Measurements from ENCODE around the gene MOV10.
"Not testable (repeated sequence)": the region's sequence is repeated elsewhere in the genome, so short reads cannot be mapped to it uniquely, and the experiment has no call there.

The MOV10 gene

DNA sequence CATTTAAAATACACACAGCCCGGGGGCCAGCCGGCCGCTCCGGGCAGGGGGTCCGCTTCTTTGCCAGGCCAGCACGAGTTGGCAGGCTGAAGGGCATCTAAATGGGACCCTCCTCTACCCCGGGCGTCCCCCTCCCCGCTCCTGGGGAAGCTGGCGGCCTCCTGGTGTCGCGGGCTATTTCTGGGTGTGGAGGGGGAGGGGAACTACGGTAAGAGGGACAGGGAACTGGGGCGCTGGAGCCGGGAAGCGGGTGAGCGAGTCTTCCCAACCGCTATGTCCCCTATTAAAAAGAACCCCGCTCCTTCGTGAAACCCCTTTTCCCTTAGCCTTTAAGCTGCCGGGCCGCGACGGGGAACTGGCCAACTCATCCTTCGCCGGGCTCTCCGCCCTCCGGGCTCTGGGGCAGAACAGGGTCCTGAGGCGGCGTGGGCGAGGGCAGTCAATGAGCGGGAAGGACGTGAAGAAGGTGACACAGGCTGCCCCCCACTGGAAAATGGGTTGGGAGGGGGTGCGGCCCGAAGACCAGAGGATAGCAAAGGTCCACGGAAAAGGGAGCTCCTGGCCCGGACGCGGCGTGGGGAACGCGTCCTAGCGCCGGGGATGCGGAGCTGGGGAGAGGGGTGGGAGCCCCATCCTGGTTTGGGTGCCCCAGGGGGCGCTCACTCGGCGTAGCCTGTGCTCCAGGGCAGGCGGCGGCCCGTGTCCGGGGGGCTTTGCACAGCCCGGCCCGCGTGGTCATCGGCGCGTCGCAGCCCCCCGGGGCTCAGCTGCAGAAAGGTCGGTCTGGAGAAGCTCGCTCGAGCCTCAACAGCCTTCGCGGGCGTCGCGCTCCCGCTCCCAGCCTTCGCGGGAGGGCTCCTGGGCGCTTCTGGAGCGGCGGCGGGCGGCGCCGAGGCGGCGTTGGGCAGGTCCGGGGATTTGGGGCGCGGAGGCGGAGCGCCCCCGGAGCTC lies 40.1 kb downstream of the MOV10 start:
- no peak for DNase-seq

DNA sequence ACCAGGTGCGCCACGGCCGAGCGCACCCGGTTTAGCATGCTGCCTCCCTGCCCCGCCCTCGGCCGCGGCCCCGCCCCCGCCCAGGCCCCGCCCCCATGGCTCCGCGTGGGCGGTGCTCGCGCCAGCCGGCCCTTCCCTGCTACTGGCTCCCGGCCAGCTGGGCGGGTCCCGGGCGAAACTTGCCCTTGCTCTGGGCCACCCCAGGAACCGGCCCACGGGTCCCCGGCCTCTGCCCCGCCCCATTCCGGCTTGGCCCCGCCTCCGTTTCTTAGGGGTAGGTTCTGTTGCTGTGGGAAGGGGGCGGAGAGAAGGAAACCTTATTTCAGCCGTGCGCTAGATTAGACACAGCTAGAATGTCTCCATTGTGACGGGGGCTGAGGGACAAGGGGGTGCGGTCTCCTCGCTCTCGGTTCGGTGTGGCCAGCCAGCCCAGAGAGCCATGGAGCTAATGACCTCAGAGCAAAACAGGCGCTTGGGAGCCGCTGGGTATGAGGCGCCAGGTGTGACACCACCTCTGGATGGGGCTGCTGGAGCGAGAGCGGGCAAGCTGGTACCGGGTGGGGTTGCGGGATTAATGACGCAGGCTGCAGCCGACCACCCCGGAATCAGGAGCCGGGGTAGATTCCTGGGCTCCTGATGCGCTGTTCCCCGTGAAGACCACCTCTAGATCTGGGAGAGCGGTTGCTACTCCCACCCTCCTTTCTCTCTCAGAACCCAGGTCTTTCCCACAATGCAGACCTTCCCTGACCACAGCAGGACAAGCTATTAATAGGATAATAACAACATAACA lies 41.0 kb downstream of the MOV10 start, which contains the start of gene PPM1J:
Gene PPM1J (minus strand): TSS at position 69 of the 790 bp plus-strand sequence. CDS start 31 bp downstream, at position 38.
- DNase-seq, result no peak

DNA sequence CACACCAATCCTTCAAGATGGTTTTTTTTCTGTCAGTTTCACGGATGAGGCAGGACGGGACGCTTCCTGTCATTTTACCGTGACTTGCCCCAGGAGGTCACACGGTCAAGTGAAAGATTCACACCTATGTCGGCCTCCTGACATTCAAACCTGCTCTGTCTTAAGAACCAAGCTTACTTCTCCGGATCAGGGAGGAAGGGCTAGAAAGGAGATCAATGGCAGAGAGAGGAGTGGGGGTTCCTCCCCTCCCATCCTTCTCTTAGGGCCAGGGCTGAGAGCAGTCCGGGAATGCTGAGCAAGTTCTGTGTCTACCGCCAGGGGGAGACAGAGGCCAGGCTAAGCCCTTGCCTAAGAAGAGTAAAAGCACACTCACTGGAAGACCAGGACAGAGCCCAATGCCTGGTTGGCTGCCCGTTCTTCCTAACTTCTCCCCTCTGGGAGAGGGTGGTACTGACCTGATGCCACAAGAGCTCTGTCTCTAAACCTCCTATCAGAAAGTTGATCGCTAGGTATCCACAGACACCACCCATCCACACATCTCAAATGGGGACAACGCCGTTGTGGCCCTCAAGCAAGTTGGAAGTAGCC lies 41.8 kb downstream of the MOV10 start:
- peak; percentile 38 for DNase-seq

DNA sequence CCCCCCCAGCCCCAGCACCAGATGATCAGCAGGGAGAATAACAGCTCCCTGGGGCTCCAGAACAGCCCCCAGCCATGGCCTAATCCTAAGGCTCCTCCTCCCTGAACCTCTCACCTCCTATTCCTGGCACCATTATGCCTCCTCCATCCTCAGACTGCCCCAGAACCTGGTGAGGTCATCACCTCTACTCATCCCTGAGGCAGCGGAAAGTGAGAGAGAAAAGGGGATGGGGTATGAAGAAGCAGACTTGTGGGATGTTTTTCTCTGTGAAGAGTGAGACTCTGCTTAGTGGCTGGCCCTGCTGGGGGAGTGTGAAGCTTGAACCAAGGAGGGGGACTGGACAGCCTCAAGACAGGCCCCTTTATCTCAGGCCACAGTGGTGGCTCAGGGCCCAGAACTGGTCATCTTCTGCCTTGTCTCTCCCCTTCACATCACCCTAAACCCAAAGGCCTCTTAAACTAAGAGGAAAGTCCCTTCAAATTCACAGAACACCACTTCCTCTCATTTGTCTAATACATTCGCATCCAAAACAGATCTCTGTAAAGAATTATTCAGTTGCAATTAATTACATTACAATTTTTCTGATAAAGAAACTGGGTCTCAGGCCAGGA lies 42.9 kb downstream of the MOV10 start:
- DNase-seq, result no peak

DNA sequence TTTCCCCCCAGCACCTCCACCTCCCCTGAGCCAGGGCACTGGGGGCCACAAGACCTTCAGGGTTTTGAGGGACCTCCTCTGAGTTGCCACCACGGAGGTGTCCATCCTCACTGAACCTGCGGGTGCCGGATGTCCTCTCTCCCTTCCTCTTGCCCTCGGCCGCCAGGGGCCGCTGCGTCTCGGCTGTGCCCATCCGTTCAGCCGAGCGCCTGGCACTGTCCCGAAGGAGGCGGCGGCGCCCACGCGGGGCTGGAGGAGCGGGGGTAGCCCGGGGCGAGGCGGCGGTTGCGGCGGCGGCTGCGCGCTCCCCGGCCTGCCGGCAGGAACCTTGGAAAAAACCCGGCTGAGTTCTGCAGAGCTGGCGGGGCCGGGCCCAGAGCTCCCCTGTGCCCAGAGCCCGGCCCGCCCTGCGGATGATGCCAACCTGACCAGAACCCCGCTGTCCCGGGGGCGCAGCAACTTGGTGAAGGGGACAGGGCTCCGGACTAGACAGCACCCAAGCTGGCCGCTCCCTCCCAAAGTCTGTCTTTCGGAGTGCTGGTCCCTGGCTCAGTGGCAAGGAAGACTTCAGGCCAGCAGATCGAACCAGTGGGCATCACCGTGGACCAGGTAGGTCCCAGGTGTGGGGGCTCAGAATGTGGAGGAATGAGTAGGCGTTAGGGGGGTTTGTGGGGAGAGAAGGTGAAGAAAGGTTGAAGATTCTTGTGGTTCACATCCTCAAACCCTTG lies 44.4 kb downstream of the MOV10 start:
- no peak for DNase-seq

DNA sequence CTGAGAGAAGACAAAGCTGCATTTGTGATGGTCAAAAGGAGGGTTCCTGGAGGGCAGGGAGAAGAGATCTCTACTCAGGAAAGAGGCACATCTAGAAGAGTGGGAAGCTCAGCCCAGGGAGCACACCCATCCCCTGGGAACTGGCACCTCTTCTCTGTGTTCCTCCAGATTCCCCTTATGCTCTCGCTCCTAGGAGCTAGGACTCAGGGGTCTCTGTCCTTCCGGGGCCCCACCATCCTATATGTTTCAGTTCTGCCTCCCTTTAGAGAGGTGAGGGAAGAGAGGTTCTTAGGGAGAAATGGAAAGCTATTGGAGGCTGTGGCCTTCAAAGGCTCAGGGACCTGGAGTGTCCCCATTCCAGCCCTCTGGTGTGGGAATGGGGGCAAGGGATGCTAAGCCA lies 45.2 kb downstream of the MOV10 start:
- DNase-seq, result no peak

DNA sequence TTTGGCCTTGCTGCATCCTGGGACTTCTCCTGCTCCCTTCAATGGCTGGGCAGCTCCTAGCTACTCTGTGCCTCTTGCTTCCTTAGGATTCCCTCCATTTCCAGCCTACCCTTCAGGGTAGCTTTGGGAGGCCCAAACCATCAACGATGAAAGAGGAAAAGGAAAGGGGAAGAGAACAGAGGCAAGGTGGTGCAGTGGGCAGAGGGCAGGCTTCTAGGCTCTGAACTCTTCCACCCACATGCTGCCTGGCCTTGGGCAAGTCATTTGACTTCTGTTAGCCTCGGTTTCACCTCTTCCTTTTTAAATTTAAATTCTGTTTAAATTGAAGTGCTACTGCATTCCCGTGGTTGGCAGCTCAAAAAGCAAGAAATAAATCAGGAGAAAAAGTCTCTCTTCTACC lies 46.3 kb downstream of the MOV10 start:
- no peak for DNase-seq

DNA sequence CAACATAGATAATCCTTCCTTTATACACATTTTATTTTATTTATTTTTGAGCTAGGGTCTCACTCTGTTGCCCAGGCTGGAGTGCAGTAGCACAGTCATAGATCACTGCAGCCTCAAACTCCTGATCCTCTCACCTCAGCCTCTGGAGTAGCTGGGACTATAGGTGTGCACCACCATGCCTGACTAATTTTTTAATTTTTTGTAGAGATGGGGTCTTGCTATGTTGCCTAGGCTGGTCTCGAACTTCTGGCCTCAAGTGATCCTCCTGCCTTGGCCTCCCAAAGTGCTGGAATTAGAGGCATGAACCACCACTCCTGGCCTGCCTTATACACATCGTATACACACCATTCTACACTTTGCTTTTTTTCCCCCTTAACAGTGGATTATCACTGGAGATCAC lies 46.8 kb downstream of the MOV10 start:
- not testable (repeated sequence) for DNase-seq

DNA sequence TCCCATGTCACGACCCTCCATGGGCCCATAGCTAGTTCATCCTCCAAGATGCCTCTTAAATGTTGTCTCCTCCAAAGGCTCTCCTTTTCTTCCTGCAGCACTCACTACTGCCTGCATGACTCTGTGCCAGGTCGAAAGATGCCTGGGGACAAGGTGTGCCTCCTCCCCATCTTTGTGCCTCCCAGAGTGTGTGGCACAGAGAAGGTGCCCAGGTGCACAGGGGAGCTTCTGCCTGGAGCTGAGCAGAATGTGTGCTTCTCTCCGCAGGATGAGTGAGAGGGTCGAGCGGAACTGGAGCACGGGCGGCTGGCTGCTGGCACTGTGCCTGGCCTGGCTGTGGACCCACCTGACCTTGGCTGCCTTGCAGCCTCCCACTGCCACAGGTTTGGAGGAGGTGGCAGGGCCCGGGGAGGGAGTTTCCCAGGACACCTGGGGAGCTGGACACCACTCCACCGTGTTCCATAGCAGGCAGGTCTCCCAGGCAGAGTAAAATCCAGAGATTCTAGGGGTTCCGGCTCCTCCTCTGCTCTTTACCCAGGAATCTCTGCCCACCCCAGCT lies 47.6 kb downstream of the MOV10 start:
- DNase-seq, result no peak

DNA sequence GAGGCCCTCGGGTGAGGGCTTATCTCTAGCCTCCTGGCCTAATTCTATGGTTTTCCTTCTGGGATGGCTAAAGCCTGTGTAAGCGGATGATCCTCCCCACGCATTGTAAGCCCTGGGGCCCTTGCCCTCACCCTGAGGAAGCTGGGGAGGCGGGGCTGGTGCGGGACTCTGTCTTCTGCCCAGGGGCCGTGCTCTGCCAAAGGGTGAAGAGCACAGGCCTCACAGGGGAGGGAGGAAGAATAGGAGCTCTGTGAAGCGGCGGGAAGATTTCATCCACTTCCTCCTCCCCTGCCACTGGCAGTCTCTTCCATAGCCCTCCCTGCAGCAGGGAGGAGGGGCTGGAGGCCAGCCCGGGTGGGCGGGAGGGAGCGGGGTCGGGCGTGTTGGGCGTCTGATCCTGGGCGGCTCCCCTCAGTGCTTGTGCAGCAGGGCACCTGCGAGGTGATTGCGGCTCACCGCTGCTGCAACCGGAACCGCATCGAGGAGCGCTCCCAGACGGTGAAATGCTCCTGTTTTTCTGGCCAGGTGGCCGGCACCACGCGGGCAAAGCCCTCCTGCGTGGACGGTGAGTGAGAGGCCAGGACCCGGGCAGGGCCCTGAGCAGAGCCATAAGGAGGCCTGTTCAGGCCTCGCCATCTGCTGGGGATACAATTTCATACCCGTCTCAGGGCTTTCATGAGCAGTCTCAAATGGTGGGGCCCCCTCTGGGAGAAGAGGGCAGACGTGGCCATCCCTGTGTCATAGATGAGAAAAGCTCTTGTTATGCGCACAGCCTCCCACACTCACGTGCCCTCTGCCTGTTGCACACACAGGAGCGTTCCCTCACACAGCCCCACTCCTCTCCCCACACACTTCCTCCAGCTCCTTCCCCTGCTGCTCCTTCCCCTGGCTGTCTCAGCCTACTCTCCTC lies 48.4 kb downstream of the MOV10 start:
- no peak for DNase-seq

DNA sequence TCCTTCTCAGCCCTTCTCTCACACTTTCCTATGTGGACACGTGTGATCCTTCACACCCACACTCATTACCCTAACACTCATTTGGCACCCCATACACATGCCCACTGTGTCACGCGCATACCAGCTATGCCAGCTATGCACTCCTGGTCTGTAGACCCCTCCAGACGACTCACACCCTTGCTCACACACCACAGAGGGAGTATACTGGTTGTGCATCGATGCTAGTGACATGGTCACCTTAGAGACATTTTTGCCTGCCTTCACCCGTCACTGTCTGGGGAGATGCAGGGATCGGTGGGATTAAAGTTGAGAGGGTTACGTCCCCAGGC lies 49.0 kb downstream of the MOV10 start:
- no peak for DNase-seq

DNA sequence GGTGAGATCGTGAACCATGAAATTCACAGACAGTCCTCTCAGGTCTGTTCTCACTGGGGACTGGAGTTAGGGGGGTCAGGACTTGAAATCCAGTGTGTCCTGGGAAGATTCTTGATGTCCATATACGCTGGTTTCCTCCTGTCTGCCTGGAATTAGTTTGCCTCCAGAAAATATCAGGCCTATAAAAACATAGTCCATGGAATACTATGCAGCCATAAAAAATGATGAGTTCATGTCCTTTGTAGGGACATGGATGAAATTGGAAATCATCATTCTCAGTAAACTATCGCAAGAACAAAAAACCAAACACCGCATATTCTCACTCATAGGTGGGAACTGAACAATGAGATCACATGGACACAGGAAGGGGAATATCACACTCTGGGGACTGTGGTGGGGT lies 49.8 kb downstream of the MOV10 start:
- DNase-seq, result not testable (repeated sequence)

DNA sequence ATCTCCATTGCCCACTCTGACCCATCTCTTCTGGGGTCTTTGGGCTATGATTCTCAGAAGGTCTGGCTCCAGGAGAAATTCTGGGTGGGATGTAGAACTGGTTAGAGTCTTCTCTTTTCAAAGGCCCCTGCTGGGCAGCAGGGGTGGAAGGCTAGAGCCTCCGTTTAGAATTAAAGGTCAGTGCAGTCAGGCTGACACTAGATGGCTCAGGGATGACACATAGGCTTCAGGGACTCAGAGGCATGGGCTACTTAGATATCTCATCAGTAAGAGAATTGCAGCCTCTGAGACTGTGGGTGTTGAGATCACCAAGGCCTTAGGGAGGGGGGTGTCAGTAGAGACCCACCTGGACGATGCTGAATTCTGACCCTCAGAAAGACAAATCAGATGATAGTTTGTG lies 53.3 kb downstream of the MOV10 start:
- no peak for DNase-seq

DNA sequence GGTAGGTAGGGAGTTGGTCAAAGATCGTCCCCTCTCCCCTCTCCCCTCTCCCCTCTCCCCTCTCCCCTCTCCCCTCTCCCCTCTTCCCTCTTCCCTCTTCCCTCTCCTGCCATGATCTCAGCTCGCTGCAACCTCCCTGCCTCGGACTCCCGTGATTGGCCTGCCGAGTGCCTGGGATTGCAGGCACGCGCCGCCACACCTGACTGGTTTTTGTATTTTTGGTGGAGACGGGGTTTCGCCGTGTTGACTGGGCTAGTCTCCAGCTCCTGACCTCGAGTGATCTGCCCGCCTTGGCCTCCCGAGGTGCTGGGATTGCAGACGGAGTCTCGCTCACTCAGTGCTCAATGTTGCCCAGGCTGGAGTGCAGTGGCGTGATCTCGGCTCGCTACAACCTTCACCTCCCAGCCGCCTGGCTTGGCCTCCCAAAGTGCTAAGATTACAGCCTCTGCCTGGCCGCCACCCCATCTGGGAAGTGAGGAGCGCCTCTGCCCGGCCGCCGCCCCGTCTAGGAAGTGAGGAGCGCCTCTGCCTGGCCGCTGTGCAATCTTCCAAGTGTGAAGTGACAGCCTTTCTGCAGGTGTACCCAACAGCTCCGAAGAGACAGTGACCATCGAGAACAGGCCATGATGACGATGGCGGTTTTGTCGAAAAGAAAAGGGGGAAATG lies 54.0 kb downstream of the MOV10 start:
- DNase-seq, result not testable (repeated sequence)

DNA sequence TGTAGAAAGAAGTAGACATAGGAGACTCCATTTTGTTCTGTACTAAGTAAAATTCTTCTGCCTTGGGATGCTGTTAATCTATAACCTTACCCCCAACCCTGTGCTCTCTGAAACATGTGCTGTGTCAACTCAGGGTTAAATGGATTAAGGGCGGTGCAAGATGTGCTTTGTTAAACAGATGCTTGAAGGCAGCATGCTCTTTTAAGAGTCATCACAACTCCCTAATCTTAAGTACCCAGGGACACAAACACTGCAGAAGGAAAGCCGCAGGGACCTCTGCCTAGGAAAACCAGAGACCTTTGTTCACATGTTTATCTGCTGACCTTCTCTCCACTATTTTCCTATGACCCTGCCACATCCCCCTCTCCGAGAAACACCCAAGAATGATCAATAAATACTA lies 54.6 kb downstream of the MOV10 start:
- not testable (repeated sequence) for DNase-seq

DNA sequence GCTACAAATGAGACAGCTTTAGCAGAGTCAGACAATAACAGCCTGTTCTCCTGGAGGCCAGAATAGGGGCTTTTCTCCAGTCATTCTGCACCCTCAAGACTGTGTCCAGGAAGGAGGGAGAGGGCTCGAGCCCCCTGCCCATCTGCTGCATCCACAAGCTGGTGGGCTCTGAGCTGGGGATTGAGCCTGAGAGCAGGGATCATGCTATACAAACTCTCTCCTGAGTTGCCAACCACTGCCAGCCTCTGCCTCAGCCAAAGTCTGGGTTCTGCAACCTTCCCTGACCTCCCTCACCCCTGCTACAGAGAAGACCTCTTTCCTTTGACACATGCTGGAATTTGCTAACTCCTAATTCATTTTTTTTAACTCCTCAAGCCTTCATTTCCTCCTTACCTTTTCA lies 55.5 kb downstream of the MOV10 start:
- DNase-seq, result no peak

DNA sequence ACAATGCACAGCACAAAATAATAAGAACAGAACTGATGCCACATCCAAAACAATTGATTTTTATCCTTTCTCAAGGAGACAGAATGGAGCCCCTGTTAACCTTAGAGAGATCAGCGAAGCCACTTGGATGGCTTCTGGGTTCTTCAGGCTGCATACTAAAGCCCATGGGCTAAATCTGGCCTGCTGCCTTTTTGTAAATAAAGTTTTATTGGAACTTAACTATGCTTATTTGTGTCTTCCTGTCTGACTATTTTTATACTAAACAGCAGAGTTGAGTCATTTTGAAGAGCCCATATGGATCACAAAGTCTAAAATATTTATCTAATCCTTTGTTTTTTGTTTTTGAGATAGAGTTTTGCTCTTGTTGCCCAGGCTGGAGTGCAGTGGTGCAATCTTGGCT lies 57.0 kb downstream of the MOV10 start:
- no peak for DNase-seq

DNA sequence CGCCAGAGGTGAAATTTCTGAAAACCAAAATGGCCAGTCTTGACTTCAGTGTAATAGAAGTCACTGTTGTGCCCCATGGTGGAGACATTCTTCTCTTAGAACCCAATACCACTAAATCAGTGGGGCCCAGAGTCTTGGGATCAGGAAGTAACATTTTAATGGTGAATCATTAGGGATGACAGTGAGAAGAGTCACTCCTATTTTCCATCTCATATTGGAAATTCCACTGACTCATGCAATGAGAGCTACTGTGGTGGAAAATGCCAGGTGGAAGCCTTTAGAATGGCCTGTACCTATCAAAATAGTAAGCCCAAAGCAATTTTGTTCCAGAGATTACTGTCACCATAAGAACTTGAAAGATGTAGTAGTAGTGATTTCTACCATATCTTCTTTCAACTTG lies 61.3 kb downstream of the MOV10 start:
- no peak for DNase-seq

DNA sequence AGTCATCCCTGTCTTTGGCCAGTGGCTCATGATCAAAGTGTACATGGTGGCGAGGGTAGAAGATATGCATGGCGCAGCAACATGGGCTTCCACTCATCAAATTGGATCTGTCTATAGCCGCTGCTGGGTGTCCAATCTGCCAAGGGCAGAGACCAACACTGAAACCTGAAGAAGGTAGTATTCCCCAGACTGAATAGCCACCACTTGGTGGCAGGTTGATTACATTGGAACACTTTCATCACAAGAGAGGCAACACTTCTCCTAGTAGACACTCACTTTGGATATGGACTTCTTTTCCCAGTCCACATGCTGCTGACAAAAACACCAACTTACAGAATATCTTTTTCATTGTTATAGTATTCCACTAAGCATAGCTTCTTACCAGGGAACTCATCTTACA lies 63.1 kb downstream of the MOV10 start:
- DNase-seq, result no peak

Measured in NCI-H187 treated with DMSO at 0.1 percent for 48 hours (cell line).